Effector memory CD8-positive, alpha-beta T cell (primary cell): Measurements from ENCODE around the gene MNT.
A peak's percentile ranks its signal among the peaks of the same experiment; 100 is the strongest.
"Not testable (repeated sequence)": the region's sequence is repeated elsewhere in the genome, so short reads cannot be mapped to it uniquely, and the experiment has no call there.

Source experiments
- ATAC-seq: fragments of 150-1000 bp; cut with Tn5 transposase; replicated peaks from 2 replicates; pipeline ENCODE4 v1.10.0; 2021; ENCODE audit warnings: mild to moderate bottlenecking, moderate library complexity
- DNase-seq, 3 experiments: peaks; one replicate each; pipeline ENCODE4 v3.0.0; 2021
- H3K27ac Mint-ChIP-seq, 2 donors: one replicate each; pipeline ENCODE4 v1.8.0; 2022; ENCODE audit warnings: mild to moderate bottlenecking in 2 of 2, mixed read lengths in 2 of 2, moderate library complexity in 2 of 2
- H3K27me3 Mint-ChIP-seq, 2 donors: one replicate each; pipeline ENCODE4 v1.8.0; 2022; ENCODE audit warnings: mixed read lengths in 2 of 2
- H3K36me3 Mint-ChIP-seq: one replicate; pipeline ENCODE4 v1.8.0; 2022; ENCODE audit warnings: mild to moderate bottlenecking, moderate library complexity, mixed read lengths; ENCODE audit not compliant: insufficient read depth
- H3K4me1 Mint-ChIP-seq, 2 donors: one replicate each; pipeline ENCODE4 v1.8.0; 2022; ENCODE audit warnings: low read depth in 2 of 2, mixed read lengths in 2 of 2
- H3K4me3 Mint-ChIP-seq, 2 donors: one replicate each; pipeline ENCODE4 v1.8.0; 2022; ENCODE audit warnings: mild to moderate bottlenecking in 2 of 2, mixed read lengths in 2 of 2, moderate library complexity in 2 of 2
- H3K9me3 Mint-ChIP-seq, 2 donors: one replicate each; pipeline ENCODE4 v1.8.0; 2022; ENCODE audit warnings: mixed read lengths in 2 of 2
- total RNA-seq, 9 experiments: gene quantifications; one replicate each; lab custom pipeline; 2026; lab: John Stamatoyannopoulos, UW

Gene MNT, protein sequence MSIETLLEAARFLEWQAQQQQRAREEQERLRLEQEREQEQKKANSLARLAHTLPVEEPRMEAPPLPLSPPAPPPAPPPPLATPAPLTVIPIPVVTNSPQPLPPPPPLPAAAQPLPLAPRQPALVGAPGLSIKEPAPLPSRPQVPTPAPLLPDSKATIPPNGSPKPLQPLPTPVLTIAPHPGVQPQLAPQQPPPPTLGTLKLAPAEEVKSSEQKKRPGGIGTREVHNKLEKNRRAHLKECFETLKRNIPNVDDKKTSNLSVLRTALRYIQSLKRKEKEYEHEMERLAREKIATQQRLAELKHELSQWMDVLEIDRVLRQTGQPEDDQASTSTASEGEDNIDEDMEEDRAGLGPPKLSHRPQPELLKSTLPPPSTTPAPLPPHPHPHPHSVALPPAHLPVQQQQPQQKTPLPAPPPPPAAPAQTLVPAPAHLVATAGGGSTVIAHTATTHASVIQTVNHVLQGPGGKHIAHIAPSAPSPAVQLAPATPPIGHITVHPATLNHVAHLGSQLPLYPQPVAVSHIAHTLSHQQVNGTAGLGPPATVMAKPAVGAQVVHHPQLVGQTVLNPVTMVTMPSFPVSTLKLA
- 19.7 to 76.0 (median 26.9) reads per million in 9 experiments for total RNA-seq

DNA sequence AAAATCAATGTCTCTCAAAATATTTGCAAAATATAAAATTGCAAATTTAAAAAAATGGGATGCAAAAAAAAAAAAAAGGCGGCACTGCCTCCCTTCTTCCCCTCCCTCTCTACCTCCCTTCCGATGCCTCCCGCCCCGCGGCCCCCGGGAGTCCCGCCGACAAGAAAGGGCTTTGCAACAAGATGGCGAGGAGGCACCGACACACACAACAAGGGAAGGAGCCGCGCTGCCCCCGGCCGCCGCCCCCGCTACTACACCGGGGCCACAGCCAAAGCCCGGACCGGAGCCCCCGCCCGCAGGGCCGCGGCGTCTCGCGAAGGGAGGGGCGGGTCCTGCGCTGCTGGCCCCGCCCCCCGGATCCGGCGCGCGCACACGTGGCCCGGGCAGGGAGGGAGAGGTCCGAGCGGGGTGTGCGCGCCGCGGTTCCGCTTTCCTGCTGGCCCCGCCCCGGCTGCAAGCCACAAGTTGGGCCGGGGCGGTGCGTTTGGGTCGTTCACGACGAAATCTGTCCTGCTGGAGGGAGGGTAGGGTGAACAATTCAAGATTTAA is at the start of gene MNT:
TSS of gene MNT (minus strand) at position 184 of the 549 bp plus-strand sequence. CDS start 348 bp downstream, outside the sequence.
- H3K27ac Mint-ChIP-seq: peak within 1 kb of the TSS; percentile 97 to 99
- H3K36me3 Mint-ChIP-seq: peaks cover 51% of the 10 kb centered on the region
- no peaks in the 10 kb centered on the region for H3K9me3 Mint-ChIP-seq
- ATAC-seq (peak; percentile 47), DNase-seq (peak; percentile 91 to 94 (median 92))
- peak within 1 kb of the TSS; percentile 90 to 98 for H3K4me3 Mint-ChIP-seq
- H3K4me1 Mint-ChIP-seq: peaks cover 36 to 41% of the 10 kb centered on the region in 2 donors
- no peaks in the 10 kb centered on the region for H3K27me3 Mint-ChIP-seq

DNA sequence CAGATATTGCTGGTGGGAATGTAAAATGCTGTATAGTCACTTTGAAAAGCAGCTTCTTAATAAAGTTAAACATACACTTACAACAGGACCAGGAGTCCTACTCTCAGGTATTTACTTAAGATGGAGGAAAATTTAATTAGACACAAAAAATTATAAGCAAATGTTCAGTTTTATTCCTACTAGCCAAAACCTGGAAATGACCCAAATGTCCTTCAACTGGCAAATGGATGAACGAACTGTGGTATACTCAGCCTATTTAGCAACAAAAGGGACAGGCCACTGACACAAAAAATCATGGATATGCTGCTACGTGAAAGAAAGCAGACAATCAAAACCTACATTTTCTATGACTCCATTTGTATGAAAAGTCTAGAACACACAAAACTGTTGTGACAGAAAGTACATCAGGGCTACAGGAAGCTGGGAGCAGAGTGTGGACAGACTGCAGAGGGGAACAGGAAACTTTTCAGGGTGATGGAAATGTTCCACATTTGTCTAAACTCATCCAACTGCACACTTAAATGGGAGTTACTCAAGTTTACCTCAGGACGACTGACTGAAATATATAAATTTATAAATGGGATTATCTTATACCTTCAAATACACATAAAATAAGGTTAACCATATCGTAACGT is 49.3 kb upstream of the MNT start:
- no peak for DNase-seq
- Mint-ChIP-seq H3K27me3 (no peaks in the 10 kb centered on the region), H3K4me1 (peaks cover 3 to 9% of the 10 kb centered on the region in 2 donors), H3K36me3 (peaks cover 17% of the 10 kb centered on the region), H3K27ac (no peak overlapping the region), H3K4me3 (no peak overlapping the region), H3K9me3 (peaks cover 0 to 2% of the 10 kb centered on the region in 2 donors)
- no peak for ATAC-seq

DNA sequence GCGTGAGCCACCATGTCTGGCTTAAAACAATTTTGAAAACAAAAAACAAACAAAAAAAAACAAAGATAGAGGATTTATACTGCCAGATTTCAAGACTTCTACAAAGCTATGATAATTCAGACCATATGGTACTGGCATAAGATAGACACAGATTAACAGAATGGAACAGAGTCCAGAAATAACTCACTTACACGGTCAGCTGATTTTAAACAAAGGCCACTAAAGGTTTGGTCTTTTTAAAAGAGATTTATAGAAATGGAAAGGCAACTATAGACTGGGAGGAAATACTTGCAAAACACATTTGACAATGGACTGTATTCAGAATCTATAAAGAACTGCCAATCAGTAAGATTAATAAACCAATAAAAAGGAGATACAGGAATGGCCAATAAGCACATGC is 48.6 kb upstream of the MNT start:
- H3K36me3 Mint-ChIP-seq: peaks cover 17% of the 10 kb centered on the region
- DNase-seq: no peak
- H3K27me3 Mint-ChIP-seq: no peaks in the 10 kb centered on the region
- no peak for ATAC-seq
- peak overlapping the region in 1 of 2 donors; percentile 78 for H3K27ac Mint-ChIP-seq
- H3K4me3 Mint-ChIP-seq: no peak overlapping the region
- peaks cover 0 to 2% of the 10 kb centered on the region in 2 donors for H3K9me3 Mint-ChIP-seq
- peaks cover 3 to 9% of the 10 kb centered on the region in 2 donors for H3K4me1 Mint-ChIP-seq

DNA sequence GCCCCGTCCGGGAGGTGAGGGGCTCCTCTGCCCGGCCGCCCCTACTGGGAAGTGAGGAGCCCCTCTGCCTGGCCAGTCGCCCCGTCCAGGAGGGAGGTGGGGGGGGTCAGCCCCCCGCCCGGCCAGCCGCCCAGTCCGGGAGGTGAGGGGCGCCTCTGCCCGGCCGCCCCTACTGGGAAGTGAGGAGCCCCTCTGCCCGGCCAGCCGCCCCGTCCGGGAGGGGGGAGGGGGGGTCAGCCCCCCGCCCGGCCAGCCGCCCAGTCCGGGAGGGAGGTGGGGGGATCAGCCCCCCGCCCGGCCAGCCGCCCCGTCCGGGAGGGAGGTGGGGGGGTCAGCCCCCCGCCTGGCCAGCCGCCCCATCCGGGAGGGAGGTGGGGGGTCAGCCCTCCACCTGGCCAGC is 46.6 kb upstream of the MNT start:
- DNase-seq, H3K27ac Mint-ChIP-seq, H3K27me3 Mint-ChIP-seq, H3K4me1 Mint-ChIP-seq, H3K9me3 Mint-ChIP-seq, H3K4me3 Mint-ChIP-seq, ATAC-seq: not testable (repeated sequence)
- H3K36me3 Mint-ChIP-seq: peaks cover 13% of the 10 kb centered on the region

DNA sequence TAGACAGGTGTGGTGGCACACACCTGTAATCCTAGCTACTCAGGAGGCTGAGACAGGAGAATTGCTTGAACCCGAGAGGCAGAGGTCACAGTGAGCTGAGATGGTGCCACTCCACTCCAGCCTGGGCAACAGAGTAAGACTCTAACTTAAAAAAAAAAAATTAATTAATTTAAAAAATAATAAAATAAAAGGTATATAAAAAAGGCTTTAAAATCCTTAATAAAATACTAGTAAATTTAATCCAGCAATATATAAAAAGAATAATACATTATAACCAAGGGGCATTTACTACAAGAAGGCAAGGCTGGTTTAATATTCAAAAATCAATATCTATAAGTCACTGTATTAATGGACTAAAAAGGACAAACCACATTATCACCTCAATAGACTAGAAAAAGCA is 44.8 kb upstream of the MNT start:
- peaks cover 0 to 2% of the 10 kb centered on the region in 2 donors for H3K9me3 Mint-ChIP-seq
- DNase-seq (no peak), ATAC-seq (no peak)
- peaks cover 19% of the 10 kb centered on the region for H3K36me3 Mint-ChIP-seq
- H3K27me3 Mint-ChIP-seq: no peaks in the 10 kb centered on the region
- H3K4me3 Mint-ChIP-seq: no peak overlapping the region
- no peak overlapping the region for H3K27ac Mint-ChIP-seq
- peaks cover 3% of the 10 kb centered on the region in 2 donors for H3K4me1 Mint-ChIP-seq

DNA sequence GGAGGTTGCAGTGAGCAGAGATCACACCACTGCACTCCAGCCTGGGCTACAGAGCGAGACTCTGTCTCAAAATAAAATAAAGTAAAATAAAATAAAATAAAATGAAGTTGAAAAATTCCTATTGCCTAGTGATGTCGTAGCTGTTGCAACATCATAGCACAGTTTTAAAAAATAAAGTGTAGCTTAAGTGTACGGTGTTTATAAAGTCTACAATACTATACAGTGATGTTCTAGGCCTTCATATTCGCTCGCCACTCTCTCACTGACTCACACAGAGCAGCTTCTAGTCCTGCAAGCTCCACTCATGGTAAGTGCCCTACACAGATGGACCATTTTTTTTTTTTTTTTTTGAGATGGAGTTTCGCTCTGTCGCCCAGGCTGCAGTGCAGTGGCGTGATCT is 43.5 kb upstream of the MNT start:
- ATAC-seq (no peak), DNase-seq (no peak)
- Mint-ChIP-seq H3K27me3 (no peaks in the 10 kb centered on the region), H3K4me1 (peaks cover 1 to 3% of the 10 kb centered on the region in 2 donors), H3K36me3 (peaks cover 23% of the 10 kb centered on the region), H3K9me3 (peaks cover 0 to 2% of the 10 kb centered on the region in 2 donors), H3K27ac (no peak overlapping the region), H3K4me3 (no peak overlapping the region)

DNA sequence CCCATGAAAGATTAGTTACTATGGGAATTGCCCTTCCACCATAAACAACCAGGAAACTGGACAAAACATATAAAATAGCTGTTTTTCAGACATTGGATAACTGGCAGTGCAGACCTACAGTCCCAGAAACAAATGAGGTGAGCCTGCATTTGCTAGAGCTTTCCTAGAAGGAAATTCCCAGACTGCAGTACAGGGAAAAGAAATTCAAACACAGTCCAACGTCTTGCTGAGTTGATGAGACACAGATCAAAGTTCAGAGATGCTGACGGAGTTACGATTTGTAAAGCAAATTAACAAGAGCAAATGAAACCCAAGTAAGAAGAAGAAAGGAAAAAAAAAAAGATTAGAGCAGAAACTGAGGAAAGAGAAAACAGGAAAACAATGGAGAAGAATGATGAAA is 41.3 kb upstream of the MNT start:
- DNase-seq: no peak
- Mint-ChIP-seq H3K4me3 (no peak overlapping the region), H3K27ac (no peak overlapping the region), H3K9me3 (peaks cover 0 to 2% of the 10 kb centered on the region in 2 donors), H3K4me1 (peaks cover 0 to 3% of the 10 kb centered on the region in 2 donors), H3K27me3 (no peaks in the 10 kb centered on the region), H3K36me3 (peaks cover 43% of the 10 kb centered on the region)
- no peak for ATAC-seq

DNA sequence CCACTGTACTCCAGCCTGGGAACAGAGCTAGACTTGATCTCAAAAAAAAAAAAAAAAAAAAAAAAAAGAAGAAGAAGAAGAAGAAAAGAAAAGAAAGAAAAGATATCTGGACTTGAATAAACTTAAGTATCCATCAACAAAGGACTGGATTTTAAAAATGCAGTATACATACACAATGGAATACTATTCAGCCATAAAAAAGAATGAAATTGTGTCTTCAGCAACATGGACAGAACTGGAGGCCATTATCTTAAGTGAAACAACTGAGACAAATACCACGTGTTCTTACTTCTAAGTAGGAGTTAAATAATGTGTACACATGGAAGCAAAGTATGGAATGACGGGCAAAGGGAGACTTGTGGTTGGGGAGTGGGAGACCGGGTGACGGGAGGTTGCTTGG is 40.1 kb upstream of the MNT start:
- Mint-ChIP-seq H3K36me3 (peaks cover 54% of the 10 kb centered on the region), H3K4me1 (peaks cover 0 to under 1% of the 10 kb centered on the region in 2 donors), H3K27me3 (no peaks in the 10 kb centered on the region), H3K9me3 (peaks cover 0 to 1% of the 10 kb centered on the region in 2 donors), H3K27ac (peak overlapping the region in 1 of 2 donors; percentile 16), H3K4me3 (no peak overlapping the region)
- no peak for DNase-seq
- ATAC-seq: no peak

DNA sequence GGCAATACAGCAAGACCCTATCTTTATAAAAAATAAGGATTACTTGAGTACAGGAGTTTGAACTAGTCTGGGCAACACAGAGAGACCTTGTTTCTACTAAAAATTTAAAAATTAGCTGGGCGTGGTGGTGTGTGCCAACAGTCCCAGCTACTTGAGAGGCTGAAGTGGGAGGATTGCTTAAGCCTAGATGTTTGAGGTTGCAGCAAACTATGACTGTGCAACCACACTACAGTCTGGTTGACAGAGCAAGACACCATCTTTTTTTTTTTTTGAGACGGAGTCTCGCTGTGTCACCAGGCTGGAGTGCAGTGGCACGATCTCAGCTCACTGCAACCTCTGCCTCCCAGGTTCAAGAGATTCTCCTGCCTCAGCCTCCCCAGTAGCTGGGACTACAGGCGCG is 39.1 kb upstream of the MNT start:
- not testable (repeated sequence) for H3K4me3 Mint-ChIP-seq, H3K4me1 Mint-ChIP-seq, ATAC-seq, H3K9me3 Mint-ChIP-seq, H3K27me3 Mint-ChIP-seq, DNase-seq, H3K27ac Mint-ChIP-seq
- H3K36me3 Mint-ChIP-seq: peaks cover 53% of the 10 kb centered on the region

DNA sequence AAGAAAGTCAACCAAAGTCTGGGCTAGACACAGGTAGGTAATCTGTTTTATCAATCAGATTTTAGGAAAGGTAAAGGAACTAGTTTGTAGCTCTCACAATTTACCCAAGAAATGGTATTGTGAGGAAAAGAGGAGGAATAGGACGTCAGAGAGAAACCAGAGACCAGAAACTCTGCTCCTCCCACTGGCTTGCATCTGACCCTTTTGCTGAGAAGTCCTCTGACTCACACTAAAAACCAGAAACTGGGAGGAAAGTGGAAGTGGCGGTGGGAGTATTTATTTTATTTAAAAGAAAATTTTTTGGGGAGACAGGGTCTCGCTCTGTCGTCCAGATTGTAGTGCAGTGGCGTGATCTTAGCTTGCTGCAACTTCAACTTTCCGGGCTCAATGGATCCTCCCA is 38.0 kb upstream of the MNT start:
- ATAC-seq (no peak), DNase-seq (no peak)
- no peaks in the 10 kb centered on the region for H3K4me1 Mint-ChIP-seq
- no peaks in the 10 kb centered on the region for H3K9me3 Mint-ChIP-seq
- no peak overlapping the region for H3K4me3 Mint-ChIP-seq
- H3K36me3 Mint-ChIP-seq: peaks cover 58% of the 10 kb centered on the region
- no peak overlapping the region for H3K27ac Mint-ChIP-seq
- H3K27me3 Mint-ChIP-seq: no peaks in the 10 kb centered on the region

DNA sequence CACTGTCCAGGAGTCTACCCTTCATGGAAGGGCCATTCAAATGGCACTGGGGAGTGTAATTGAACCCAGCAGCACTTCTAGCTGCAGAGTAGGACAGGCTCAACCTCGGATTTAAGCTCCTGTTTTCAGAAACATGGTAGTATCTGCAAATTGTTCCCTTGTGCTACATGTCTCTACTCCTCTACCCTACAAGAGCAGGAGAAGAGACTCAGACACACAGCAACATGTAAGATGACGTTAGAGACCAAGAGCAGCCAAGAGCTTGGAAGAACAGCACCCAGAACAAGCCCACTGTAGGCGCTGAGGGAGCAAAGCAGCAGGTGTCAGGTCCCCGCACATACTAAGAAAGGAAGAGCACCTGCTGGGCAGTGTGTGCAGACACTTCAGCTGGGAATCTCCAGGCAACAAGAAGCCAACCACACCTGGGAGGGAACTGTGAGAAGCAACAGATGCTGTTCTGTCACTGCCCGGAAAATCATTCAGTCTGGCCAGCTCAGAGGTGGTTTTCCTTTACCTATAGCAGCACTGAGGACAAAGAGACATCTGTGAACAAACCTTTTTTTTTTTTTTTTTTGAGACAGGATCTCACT is 35.6 kb upstream of the MNT start:
- H3K27ac Mint-ChIP-seq: peak overlapping the region; percentile 21 to 83
- no peaks in the 10 kb centered on the region for H3K9me3 Mint-ChIP-seq
- no peak overlapping the region for H3K4me3 Mint-ChIP-seq
- H3K36me3 Mint-ChIP-seq: peaks cover 64% of the 10 kb centered on the region
- no peak for DNase-seq
- H3K4me1 Mint-ChIP-seq: no peaks in the 10 kb centered on the region
- no peak for ATAC-seq
- H3K27me3 Mint-ChIP-seq: no peaks in the 10 kb centered on the region

DNA sequence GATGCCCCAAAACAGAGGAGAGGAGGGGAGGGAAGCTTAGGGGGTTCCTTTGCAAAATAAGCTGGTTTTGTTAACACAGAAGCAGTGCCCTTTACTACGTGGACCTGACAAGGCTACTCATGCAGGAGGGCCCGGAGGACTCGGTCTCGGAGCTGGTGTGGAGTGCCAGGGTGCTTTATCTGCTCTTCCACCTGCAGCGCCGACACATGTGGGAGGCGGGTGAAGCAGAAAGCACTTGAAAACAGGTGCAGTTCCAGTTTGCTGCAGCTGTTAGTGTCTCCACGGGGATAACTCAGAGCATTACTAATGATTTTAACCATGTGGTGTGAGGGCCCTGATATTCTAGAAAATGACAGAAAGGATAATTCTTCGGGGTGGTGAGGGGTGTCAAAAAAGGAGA is 35.0 kb upstream of the MNT start:
- Mint-ChIP-seq H3K4me3 (no peak overlapping the region), H3K27me3 (no peaks in the 10 kb centered on the region), H3K4me1 (no peaks in the 10 kb centered on the region), H3K27ac (peak overlapping the region; percentile 21 to 83), H3K36me3 (peaks cover 60% of the 10 kb centered on the region), H3K9me3 (no peaks in the 10 kb centered on the region)
- ATAC-seq (no peak), DNase-seq (no peak)

DNA sequence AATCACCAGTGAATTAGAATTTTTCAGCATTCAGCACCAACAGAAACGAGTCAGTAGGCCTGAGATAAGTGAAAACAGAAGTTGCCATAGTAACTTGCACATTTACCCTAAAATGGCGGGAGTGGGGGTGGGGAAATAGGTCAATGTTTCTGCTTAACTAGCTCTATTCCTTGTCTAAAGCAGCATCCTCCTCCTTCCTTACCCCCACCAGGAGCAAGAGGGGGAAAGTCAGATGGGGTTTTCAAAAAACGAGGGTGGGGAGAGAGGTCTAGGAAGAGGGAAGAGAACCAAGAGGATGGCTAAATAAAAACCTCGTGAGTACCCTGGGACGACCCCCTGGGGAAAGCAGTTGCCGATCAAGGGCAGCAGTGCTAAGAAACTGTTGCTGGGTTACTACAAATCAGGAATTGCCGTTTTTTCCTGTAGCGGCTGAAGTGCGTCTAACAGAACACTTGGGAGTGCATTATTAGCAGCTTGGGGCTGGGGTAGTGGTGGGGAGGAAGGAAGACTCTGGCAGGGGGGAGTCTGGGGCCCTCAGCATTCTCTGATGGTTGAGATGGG is 34.4 kb upstream of the MNT start:
- no peak for DNase-seq
- Mint-ChIP-seq H3K4me1 (no peaks in the 10 kb centered on the region), H3K36me3 (peaks cover 54% of the 10 kb centered on the region)

More for the DNA sequence above, 34.4 kb upstream of the MNT start:
- no peaks in the 10 kb centered on the region for H3K9me3 Mint-ChIP-seq
- H3K27ac Mint-ChIP-seq: no peak overlapping the region
- H3K27me3 Mint-ChIP-seq: no peaks in the 10 kb centered on the region
- ATAC-seq: no peak
- no peak overlapping the region for H3K4me3 Mint-ChIP-seq
